HG02571 (cell line): ENCODE measurements around the gene MYBPC2.

Experiments used
- ATAC-seq: cut with Tn5 transposase; IDR thresholded peaks from one replicate; pipeline ENCODE4 v1.9.1; 2021; ENCODE audit warnings: mild to moderate bottlenecking, moderate library complexity; ENCODE audit not compliant: unreplicated experiment

Gene MYBPC2

GRCh38 chr19:50478901-50479715 lies 46.4 kb downstream of the MYBPC2 start:
- no peak for ATAC-seq

DNA sequence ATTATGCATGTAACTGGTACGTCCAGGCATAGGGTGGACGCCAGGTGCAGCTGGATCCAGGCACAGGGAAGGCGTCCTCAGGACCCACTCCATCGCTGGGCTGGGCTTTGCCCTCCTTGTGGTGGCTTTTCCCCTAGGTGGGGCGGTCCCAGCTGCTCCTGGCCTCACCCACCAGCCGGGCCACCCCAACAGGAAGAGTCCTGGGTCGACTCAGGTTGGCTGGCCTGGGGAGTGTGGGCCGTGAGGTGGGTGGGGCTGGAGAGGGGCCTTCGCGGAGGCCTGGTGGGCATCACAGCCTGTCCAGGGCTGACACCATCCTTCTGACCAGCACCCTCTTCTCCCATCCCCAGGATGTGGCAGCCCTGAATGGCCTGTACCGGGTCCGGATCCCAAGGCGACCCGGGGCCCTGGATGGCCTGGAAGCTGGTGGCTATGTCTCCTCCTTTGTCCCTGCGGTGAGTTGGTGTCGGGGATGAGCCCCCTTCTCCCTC lies 47.1 kb downstream of the MYBPC2 start:
- no peak for ATAC-seq

- ATAC-seq = no peak
These were observed 47.8 kb downstream of the MYBPC2 start for GRCh38 chr19:50480281-50481111.

DNA sequence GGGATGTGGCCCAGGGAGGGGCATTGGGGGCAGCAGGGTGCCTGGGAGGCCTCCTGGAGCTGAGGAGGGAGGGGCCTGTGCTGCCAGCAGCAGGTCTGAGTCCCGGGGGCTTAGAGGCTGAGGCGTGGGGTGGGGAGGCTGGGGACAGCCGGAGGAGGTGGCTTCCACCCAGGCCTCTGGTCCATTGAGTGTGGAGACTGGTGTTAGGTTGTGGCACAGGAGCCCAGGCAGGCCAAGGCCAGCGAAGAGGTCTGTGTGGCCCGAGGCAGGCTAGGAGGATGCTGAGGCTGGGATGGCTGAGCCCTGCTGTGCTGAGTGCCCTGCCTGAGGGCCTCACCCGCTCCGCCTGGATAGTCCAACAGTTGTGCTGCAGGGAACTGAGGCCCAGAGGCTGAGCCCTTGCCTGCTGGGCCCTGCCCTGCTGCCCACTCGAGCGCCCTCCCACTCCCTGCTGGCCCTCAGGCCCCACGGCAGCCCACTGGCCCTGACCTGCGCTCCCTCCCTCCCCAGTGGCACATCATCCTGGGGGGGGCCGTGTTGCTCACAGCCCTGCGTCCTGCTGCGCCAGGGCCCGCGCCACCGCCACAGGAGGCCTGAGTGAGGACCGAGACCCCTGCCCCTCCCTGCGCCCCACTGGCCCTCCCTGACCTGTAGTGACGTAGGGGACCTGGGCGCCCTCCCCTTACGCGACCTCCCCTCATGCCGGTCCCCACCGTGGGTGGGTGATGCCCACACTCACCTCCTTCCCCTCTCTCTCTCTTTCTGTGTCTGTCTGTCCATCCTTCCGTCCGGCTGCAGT lies 48.9 kb downstream of the MYBPC2 start:
- no peak for ATAC-seq

DNA sequence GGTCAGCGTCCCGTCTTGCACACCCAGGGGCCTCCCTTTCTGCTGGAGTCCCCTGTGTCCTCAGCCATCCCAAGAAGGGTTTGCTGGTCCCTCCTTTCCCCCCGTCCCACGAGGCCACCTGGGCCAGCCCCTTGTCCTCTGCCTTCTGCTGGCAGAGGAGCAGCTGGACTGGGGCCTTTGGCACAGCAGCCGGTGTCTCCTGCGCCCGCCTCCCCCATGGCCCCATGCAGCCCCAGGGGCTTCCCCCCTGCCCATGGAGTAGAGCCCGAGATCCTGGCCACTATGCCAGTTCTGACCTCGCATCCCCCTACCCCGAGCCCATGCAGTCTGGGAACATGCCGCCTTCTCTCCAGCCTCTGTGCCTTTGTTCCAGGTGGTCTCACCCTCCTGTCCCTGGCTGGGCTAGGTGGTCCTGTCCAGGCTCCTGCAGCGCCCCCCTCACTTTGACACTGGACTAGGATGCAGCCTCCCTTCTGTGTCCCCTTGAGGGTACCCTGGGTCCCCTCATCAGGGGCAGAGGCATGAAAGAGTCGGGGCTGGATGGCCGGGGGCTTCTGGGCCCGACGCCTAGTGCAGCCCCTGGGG lies 49.7 kb downstream of the MYBPC2 start:
- no peak for ATAC-seq

GRCh38 chr19:50482916-50483315 lies 50.2 kb downstream of the MYBPC2 start:
- ATAC-seq = no peak

DNA sequence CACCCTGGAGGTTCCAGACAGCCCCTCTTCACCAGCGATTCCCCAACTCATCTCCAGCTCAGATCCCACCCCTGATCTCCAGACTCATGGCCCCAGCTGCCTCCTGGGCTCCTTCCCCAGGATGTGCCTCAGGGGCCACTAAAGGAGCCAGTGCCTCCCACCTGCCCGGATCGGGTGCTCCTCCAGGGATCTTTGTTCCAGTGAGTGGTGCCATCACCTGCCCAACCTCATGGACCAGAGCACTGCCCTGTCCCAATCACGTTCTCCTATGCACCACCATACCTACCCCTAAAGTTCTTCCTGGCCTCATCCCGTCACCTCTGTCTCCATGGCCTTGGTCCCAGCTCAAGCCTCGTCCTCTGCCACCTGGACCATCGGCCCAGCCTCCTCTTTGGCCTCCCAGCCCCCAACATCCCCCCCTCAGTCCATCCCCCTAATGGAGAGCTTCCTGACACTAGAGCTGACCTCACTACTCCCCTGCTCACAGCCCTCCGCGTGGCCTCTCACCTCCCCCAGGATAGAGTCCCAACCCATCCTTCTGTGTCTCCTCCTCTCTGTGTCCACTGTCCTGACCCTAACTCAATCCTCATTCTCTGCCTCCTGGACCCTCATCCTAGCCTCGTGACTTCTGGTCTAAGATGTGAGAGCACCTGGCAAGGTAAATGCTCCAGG lies 52.7 kb downstream of the MYBPC2 start:
- ATAC-seq = no peak

DNA sequence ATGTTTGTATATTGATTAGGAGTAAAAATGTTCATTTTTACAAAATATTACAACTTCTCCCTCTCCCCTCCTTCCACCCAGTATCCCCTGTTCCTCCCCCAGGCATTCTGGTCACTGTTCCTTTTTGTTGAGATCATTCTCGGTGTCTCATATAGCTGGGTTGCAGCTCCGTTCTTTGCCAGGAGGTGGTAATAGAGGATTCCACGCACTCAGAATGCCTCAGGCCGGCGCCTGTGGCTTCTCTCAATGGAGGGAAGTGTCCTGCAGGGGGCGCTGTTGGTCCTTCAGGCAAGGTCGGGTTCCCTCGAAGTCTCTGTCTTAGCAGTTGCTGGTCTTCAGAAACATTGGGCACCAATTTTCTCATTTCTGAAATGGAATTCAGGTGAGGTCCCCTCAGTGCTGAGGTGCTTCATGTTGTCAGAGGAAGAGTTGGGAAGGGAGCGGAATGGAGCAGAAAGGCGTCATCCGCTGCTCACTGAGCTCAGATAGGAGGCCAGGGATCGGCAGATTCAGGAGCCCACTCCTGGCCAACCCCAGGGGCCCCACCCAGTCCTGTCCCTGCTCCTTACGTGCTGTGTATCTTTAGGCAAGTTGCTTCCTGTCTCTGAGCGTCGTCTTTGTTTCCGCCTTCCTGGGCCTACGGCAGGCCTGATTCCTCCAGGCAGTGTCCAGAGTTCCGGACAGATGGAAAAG lies 54.3 kb downstream of the MYBPC2 start:
- ATAC-seq = no peak

DNA sequence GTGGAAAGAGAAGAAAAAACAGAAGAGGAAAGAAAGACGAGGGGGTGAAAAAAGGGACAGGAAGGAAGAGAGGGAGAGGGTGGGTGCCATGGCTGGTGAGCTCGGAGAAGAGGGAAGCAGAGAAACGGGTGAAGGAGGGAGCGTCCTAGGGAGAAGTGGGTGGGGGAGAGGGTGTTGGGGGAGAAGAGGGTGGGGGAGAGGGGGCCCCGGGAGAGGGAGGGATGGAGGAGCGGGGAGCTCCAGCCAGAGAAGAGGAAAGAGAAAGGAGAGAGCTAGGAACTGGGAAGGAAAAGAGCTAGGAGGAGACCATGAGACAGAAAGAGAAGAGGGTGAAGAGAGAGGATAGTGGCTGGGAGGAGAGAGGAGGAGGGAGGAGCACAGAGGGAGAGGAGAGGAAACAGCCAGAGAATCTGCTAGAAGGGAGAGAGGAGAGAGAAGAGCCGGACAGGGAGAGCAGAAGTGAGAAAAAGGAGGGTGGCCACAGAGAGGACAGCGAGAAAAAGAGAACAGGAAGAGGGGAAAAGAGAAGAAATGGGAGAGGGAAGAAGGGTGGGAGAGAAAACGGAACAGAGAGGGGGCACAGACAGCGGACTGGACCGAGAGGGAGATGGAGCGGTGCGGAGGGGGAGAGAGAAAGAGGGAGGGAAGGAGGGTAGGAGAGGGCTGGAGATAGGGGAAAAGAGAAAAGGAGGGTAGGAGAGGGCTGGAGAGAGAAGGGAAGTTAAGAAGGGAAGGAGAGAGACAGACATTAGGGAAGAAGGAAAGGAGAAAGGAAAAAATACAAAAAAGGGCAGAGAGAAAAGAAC lies 55.9 kb downstream of the MYBPC2 start:
- ATAC-seq = no peak

DNA sequence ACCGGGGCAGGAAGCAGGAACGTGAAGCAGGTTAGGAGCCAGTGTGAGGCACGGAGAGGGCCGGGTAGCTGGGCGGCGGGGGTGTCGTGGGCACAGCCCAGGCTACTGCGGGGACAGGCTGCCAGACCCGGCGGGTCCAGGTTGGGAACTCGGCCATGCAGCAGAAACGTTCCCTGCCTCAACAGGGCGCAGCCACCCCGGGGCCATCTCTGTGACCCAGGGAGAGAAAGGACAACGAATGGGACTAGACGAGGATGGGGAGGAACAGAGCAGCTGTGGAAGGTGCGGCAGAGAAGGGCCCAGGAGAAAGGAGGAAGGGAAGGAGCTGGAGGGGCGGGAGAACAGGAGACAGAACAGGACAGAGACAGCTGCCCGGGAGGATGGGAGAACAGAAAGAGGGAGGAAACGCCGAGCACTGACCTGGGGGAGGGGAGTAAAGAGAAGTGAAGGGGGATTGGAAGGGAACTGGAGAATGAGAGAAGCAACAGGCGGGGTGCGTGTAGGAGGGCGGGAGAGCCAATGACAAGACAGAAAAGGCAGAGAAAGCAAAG lies 56.8 kb downstream of the MYBPC2 start:
- no peak for ATAC-seq

GRCh38 chr19:50490411-50490811 lies 57.7 kb downstream of the MYBPC2 start:
- ATAC-seq = no peak

DNA sequence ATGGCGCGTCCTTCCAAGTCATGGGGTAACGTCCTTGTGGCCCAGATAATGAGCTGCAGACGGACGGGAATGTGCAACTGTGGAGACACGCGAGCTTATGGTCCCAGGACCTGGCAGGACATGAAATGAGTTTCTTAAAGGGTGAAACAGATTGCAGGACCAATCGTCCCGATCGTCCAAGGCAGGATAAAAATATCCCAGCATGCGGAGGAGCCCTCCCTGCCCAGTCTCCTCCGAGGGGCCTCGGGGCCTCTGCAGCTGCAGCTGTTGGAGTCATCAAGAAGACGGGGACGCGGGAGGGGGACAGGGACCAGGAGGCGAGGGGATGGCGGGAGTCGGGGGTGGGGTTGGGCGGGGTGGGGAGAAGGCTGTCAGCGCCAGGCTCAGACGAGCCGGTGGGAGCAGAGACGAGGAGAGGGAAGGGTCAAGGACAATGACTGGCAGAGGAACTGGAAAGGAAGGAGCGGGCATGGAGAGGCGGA lies 58.3 kb downstream of the MYBPC2 start:
- no peak for ATAC-seq

GRCh38 chr19:50492303-50493052 lies 59.8 kb downstream of the MYBPC2 start:
- ATAC-seq = no peak

GRCh38 chr19:50493171-50493570 lies 60.5 kb downstream of the MYBPC2 start:
- no peak for ATAC-seq

- ATAC-seq = no peak
These were observed 61.7 kb downstream of the MYBPC2 start for GRCh38 chr19:50494186-50495019.

GRCh38 chr19:50495020-50495531 lies 62.4 kb downstream of the MYBPC2 start:
- ATAC-seq = no peak
